HT1080 (cell line): ENCODE results near the gene SLC30A5. TPM values are rescaled to one million over a fixed set of nuclear protein-coding genes. Genes with fewer than 3 reads are reported as not detected.
A peak's percentile ranks its signal among the peaks of the same experiment; 100 is the strongest.
"Not testable (repeated sequence)": the region's sequence is repeated elsewhere in the genome, so short reads cannot be mapped to it uniquely, and the experiment has no call there.

Source experiments
- DNase-seq: peaks from one replicate; pipeline ENCODE4 v3.0.0-alpha.2; 2015; ENCODE audit warnings: low read depth
- total RNA-seq: library from RNA; depleted of rRNA; stranded (reverse); fragments of >200 nt; shearing (Covaris generic); gene quantifications from 2 replicates; pipeline ENCODE4 v1.2.3, GENCODE V29; 2014

Gene SLC30A5
- total RNA-seq, 1 experiment from 2014 or later = 80.3 TPM

DNA sequence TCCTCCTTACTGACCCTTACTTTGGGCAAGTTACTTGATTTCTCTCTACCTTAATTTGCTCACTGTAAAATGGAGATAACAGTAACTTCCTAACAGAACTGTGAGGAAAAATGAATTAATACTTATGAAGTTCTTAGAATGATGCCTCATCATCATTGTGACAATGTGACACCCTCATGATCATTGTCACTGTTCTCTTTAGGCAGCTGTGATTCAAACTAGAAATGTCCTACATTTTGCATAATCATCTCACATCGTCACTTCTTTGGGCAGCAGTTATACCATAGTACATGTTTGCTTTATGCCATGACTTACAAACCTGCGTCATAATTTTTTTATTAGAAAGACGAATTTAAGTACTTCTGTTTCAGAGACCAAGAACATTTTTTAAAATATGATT, 9.7 kb downstream of the SLC30A5 start:
- no peak for DNase-seq

GRCh38 chr5:69105996-69106906, 12.4 kb downstream of the SLC30A5 start:
- no peak for DNase-seq

DNA sequence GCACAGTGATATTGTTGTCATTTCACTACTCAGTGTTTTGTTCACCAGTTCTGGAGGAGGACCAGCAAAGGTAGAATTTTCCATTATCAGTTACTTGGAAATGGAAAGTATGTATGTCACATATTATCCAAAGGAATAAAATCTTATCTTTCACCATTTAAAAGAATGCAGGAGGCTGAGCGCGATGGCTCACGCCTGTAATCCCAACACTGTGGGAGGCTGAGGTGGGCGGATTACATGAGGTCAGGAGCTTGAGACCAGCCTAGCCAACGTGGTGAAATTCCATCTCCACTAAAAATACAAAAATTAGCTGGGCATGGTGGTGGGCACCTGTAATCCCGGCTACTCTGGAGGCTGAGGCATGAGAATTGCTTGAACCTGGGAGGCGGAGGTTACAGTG, 14.6 kb downstream of the SLC30A5 start:
- not testable (repeated sequence) for DNase-seq

GRCh38 chr5:69113851-69114250, 20.0 kb downstream of the SLC30A5 start:
- no peak for DNase-seq

GRCh38 chr5:69115526-69115925, 21.7 kb downstream of the SLC30A5 start:
- DNase-seq = no peak

DNA sequence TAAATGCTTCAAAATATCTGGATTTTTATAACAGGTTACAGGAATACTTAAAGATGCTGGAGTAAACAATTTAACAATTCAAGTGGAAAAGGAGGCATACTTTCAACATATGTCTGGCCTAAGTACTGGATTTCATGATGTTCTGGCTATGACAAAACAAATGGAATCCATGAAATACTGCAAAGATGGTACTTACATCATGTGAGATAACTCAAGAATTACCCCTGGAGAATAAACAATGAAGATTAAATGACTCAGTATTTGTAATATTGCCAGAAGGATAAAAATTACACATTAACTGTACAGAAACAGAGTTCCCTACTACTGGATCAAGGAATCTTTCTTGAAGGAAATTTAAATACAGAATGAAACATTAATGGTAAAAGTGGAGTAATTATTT, 35.6 kb downstream of the SLC30A5 start:
- peak; percentile 11 for DNase-seq

DNA sequence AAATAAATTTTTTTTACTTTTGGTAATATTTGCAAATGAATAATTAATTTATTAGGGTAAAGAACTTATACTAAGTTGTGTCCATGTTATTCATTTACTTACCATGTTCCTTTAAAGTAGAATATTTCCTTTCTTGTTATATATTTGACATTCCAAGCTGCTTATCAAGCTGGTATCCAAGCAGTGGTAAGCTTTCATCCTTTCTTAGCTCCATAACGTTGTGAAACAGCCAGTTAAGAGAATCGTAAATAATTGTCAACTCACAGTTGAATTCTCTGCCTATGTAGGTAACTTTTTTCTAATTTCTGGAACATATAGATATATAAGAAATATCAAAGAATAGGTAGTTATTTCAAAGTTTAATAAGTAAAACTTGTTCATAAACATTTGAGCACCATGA, 36.4 kb downstream of the SLC30A5 start:
- no peak for DNase-seq

- no peak for DNase-seq
Measured at GRCh38 chr5:69131304-69131703, 37.5 kb downstream of the SLC30A5 start.

- no peak for DNase-seq
Measured at GRCh38 chr5:69134126-69134525, 40.3 kb downstream of the SLC30A5 start.

DNA sequence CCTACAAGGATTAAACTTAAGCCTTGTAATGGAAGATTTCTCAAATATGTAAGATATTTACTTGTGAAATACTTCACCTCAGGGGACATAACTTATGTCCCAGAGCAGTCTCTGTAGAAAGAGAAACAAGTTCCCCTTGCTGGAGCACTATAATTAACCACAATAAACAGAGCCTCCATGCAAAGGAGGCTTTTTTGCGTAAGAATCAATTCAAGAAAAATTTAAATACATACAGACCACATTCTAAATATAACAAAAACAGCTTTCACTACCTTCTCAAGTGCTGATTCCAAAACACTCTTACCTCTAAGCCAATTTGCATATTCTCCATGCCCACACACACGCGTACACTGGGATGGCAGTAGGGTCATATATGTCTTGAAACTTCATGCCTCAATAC, 42.5 kb downstream of the SLC30A5 start:
- DNase-seq = no peak

GRCh38 chr5:69137208-69137607, 43.4 kb downstream of the SLC30A5 start:
- DNase-seq = not testable (repeated sequence)

DNA sequence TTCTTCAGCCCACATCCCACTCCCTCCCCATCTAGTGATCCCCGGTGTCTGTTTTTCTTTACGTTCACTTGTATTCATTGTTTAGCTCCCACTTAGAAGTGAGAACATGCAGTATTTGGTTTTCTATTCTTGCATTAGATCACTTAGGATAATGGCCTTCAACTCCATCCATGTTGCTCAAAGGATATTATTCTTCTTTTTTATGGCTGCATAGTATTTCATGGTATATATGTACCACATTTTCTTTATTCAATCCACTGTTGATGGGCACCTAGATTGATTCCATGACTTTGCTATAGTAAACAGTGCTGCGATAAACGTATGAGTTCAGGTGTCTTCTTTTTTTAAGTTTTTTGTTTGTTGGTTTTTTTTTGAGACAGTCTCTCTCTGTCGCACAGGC, 44.0 kb downstream of the SLC30A5 start:
- DNase-seq = no peak

- DNase-seq = no peak
Measured at GRCh38 chr5:69138766-69139165, 45.0 kb downstream of the SLC30A5 start.

DNA sequence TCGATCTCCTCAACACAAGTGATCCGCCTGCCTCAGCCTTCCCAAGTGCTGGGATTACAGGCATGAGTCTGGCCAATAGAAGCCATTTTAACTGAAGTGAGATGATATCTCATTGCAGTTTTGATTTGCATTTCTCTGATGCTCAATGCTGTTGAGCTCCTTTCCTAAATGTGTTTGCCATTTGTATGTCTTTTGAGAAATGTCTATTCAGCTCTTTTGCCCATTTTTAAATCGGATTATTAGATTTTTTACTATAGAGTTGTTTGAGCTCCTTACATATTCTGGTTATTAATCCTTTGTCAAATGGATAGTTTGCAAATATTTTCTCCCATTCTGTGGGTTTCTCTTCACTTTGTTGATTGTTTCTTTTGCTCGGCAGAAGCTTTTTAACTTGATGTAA, 46.4 kb downstream of the SLC30A5 start:
- DNase-seq = not testable (repeated sequence)

- no peak for DNase-seq
Measured at GRCh38 chr5:69140827-69141226, 47.0 kb downstream of the SLC30A5 start.

- DNase-seq = not testable (repeated sequence)
Measured at GRCh38 chr5:69148576-69148975, 54.8 kb downstream of the SLC30A5 start.

- no peak for DNase-seq
Measured at GRCh38 chr5:69148981-69149675, 55.3 kb downstream of the SLC30A5 start.

GRCh38 chr5:69149676-69150010, 55.8 kb downstream of the SLC30A5 start:
- DNase-seq = no peak

GRCh38 chr5:69152731-69153130, 58.9 kb downstream of the SLC30A5 start:
- no peak for DNase-seq

DNA sequence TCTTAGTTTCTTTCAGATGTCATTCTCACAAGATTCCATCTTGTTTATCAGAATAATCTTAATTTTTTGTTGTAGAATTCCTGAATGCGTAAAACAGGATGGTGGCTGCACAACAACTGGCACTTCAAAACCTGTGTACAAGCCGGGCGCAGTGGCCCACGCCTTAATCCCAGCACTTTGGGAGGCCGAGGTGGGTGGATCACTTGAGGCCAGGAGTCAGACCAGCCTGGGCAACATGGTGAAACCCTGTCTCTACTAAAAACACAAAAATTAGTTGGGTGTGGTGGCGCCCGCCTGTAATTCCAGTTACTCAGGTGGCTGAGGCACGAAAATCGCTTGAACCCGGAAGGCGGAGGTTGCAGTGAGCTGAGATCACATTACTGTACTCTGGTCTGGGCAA, 62.6 kb downstream of the SLC30A5 start:
- DNase-seq = no peak

- no peak for DNase-seq
Measured at GRCh38 chr5:69158039-69158438, 64.2 kb downstream of the SLC30A5 start.

- DNase-seq = no peak
Measured at GRCh38 chr5:69160651-69161050, 66.8 kb downstream of the SLC30A5 start.
